NCI-H524 treated with DMSO at 0.1 percent for 48 hours (cell line): Measurements from ENCODE around the gene TFE3.
"Not testable (repeated sequence)": the region's sequence is repeated elsewhere in the genome, so short reads cannot be mapped to it uniquely, and the experiment has no call there.

Source experiments
- DNase-seq: peaks from one replicate; lab custom pipeline; 2025; lab: John Stamatoyannopoulos, UW

The TFE3 gene

DNA sequence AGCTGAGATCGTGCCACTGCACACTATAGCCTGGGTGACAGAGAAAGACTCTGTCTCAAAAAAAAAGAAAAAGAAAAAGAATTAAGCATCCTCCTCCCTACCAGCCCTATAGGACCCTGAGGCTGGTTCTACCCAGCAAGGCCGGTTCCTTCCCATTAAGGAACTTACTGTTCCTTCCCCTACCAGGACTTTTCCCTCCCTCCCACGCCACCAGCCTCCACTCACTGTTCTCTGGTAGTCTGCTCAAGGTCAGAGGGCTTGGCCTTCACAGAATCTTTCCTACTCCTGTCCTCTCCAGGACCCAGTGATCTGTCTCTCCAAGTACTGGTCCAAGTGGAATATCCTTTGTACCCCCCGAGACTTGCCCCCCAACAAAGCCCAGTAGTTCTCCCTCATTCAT lies 42.5 kb downstream of the TFE3 start:
- DNase-seq = no peak

DNA sequence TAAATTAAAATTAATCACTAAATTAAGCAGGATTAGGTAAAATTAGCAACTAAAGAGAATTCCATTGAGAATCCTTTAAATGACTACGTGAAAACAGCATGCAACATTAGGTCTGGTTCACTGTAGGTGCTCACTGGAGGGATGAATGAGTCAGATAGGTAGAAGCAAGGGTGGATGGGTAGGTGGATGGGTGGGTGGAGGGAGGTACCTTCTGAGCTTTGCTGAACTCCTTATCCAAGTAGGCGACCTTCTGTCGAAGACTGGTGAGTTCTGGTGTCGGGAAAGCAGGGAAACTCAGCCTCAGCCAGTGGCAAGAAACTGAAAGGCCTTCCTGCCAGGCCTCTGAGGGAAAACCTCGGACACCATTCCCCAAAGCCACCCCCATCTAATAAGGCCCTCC lies 44.1 kb downstream of the TFE3 start:
- DNase-seq = no peak

DNA sequence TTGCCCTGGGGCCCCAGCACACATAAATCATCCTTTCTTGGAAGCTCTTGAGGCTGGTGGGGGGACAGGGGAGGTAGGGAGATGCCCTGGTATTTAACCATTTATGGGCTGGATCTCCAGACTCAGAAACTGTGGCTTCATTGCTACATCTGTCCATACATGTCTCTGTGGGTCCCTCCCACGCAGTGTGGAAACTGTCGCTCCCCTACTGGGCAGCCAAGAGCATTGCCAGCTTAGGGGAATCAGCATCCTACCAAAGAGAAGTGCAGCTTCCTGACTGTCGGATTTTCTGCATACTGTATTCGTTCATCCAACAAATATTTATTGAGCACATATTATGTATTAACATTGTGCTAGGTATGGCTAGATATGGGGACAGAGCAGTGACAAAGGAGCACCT lies 44.8 kb downstream of the TFE3 start:
- no peak for DNase-seq

DNA sequence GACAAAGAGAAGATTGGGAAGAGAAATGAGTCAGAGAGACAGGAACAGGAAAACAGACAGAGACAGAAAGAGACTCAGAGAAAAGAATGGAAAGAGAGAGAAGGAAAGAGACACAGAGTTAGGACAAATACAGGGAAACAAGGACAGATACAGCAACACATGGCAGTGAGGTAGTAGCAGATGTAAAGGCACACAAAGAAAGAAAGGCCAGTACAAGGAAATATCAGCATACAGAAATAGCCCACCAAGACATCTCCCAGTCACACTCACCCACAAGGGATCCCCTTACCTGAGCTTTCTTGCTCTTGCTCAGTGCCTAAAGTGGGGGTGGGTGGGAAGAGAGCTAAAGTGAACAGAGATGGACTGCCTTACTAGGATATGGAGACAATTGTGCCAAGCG lies 45.3 kb downstream of the TFE3 start:
- DNase-seq = no peak

DNA sequence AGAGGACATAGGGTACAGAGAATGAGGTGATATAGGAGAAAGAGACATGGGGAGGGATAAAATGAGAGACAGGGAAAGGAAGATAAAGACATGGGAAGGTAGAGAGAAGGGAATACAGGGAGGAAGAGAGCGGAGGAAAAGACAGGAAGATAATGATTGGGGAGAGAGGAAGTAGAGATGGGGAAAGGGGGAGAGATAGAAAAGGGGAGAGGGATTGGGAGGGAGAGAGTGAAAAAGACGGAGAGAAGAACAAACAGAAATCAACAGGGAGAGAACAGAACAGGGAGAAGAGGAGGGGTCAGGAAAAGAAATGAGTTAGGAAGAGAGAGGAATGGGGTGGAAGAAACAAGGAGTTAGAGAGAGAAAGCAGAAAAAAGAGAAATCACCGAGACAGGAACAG lies 45.7 kb downstream of the TFE3 start:
- DNase-seq = no peak

DNA sequence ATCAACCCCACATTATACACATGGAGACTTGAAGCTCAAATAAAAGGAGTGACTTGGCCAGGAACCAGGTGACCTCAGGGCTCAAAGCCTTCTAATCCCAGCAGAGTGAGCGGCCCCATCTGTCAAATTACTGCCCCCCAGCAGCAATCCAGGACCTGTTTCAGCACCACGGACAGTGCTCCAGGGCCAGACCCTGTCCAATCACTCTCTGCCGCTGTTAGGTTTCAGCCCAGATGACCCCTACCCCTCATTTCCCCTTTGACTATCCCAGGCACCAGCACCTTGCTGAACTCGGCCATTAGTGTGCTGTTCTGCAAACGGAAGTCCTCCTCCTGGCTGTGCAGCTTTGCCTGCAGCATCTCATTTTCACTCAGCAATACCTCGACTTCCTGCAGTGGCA lies 46.2 kb downstream of the TFE3 start:
- DNase-seq = peak; percentile 4

DNA sequence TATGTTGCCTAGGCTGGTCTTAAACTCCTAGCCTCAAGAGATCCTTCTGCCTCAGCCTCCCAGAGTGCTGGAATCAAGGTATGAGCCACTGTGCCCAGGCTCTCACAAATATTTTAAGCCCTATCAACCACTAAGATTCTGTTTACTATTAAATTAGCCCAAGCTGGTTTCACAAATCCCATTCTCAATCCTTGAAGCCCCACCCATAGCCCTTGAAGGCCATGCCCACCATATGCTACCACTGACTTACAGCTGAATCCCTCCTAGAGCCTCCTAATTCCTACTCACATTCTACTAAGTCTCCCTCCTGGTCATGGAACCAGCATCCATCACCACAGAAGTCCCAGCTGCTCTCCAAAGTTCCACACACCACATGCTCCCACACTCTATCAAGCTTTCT lies 50.8 kb downstream of the TFE3 start:
- peak; percentile 85 for DNase-seq

DNA sequence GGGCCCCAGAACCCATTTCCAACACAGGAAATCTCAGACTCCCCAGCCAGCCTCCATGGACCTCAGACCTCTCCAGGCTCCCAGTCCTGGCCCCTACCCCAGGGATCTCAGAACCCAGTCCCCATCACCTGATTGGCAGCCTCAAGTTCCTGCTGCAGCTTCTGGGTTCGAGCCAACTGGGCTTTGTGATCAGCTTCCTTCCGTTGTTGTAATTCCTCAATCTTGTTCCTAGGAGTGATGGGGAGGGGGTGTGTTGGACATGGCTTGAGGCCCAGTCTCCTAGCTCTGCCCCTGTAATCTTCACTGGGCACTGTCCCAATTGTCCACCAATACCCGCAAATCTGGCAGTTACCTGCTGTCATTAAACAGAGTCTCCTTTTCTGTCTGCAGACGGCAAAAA lies 53.7 kb downstream of the TFE3 start:
- no peak for DNase-seq

DNA sequence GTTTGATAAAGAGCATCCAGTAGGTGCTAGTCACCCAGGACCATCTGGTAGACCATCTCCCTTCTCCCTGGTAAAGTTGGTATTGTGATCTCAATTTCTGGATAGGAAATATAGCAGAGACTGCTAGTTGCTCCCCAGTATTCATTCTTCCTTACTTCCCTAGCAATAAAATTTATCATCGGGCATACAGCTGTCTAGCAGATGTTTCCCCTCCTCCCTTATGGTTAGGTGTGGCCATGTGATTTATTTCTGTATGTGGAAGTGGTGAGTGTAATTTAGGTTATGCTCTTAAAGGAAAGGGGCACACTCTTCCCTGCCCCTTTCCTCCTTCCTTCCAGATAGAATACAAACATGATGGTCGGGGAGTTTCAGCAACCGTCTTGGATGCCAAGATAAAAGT lies 59.3 kb downstream of the TFE3 start:
- no peak for DNase-seq

DNA sequence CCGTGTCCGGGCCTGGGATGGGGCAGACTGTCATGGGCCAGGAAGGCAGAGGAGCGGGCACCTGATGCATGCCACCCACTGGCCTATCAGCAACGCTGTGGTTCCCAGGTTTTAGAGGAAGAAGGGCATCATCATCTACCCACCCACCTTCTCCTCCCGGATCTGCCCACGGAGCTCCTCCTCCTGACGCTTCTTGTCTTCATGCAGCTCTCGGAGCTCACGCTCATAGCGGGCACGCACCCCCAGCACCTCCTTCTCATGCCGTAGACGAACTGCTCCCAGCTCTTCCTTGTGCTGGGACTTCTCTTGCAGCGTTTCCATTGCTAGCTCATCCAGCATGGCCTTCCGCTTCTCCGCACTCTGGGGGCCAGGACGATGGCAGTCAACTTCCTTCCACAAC lies 60.1 kb downstream of the TFE3 start:
- no peak for DNase-seq

DNA sequence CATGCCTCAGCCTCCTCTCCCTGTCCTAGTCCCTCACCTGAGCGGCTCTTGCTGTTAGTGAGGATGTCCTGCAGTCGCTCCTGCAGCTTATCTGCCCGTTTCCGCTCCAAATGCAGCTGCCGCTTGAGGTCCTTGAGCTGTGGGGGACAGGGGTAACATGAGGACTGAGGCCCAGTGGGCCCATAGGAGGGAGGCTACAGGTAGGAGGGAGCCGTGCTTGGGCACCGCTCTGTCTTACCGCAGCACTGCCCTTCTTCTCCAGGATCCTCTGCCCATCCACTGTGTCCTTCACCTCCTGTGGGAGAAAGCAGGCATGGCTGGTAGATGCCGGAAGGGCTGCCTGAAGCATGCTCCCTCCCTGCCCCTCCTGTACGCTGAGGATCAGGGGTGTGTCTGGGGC lies 62.0 kb downstream of the TFE3 start:
- no peak for DNase-seq

DNA sequence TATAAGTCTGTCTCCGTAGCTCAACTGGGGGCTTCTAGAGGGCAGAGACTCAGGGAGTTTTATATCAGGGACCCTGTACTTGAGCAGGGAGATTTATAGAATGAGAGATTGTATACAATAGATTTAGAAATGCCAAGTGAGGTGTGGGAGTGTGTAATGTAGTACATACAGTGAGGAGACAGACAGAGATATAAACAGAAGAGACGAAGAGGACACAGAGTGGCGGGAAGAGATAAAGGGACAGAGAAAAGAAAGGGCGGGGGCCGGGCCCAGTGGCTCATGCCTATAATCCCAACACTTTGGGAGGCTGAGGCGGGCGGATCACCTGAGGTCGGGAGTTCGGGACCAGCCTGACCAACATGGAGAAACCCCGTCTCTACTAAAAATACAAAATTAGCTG lies 62.8 kb downstream of the TFE3 start:
- DNase-seq = not testable (repeated sequence)
